IMR-90 (cell line): ENCODE data around the gene VAC14. TPM values are rescaled to one million over a fixed set of nuclear protein-coding genes. Genes with fewer than 3 reads are reported as not detected.

Experiments
- ATAC-seq: fragments of 200-7000 bp; cut with Tn5 transposase; 2 replicates; pipeline ENCODE4 v1.9.1; 2020; ENCODE audit warnings: low read depth, mild to moderate bottlenecking, moderate library complexity
- BruUV-seq: library from RNA; stranded (reverse); fragments of 400-500 nt; replicated peaks from 2 replicates; lab custom pipeline; 2021; lab: Mats Ljungman, UMichigan
- CTCF ChIA-PET: fragments of 300-600 bp; formaldehyde crosslinking; extraction: SDS; loops from one replicate; lab custom pipeline; 2021; ENCODE audit warnings: antibody characterized with exemption; lab: Yijun Ruan, JAX
- POLR2A ChIA-PET: fragments of 300-600 bp; sonication (Branson Sonifier 250); formaldehyde crosslinking; loops from one replicate; lab custom pipeline; 2022; ENCODE audit warnings: antibody characterized with exemption; ENCODE audit not compliant: unreplicated experiment; lab: Charles Lee
- DNase-seq: peaks from one replicate; pipeline ENCODE4 v3.0.0; 2013
- H2AFZ ChIP-seq: replicated peaks from 2 replicates; pipeline ENCODE3; 2013; ENCODE audit warnings: low read length, mild to moderate bottlenecking; ENCODE audit not compliant: poor library complexity
- H2AK5ac ChIP-seq: 2 replicates; pipeline ENCODE4 v1.6.1; 2013; ENCODE audit warnings: low read depth, low read length, inconsistent platforms
- H2AK9ac ChIP-seq: replicated peaks from 2 replicates; pipeline ENCODE3; 2013; ENCODE audit warnings: mild to moderate bottlenecking, low read depth, low read length, moderate library complexity; ENCODE audit not compliant: poor library complexity
- H2BK120ac ChIP-seq: 2 replicates; pipeline ENCODE4 v1.6.1; 2013; ENCODE audit warnings: low read depth, low read length, inconsistent platforms
- H2BK15ac ChIP-seq: 3 replicates; pipeline ENCODE4 v1.6.1; 2013; ENCODE audit warnings: low read depth, low read length, inconsistent platforms
- H2BK20ac ChIP-seq: 2 replicates; pipeline ENCODE4 v1.6.1; 2013; ENCODE audit warnings: low read depth, mild to moderate bottlenecking, inconsistent platforms, low read length, moderate library complexity
- H2BK5ac ChIP-seq: 2 replicates; pipeline ENCODE4 v1.6.1; 2013; ENCODE audit warnings: mild to moderate bottlenecking, low read depth, low read length, inconsistent platforms; ENCODE audit not compliant: poor library complexity, severe bottlenecking
- H3K14ac ChIP-seq: replicated peaks from 2 replicates; pipeline ENCODE4 v1.6.1; 2013; ENCODE audit warnings: low read depth, low read length, inconsistent platforms
- H3K18ac ChIP-seq: 2 replicates; pipeline ENCODE4 v1.6.1; 2013; ENCODE audit warnings: low read depth, low read length, control low read depth
- H3K23ac ChIP-seq: 2 replicates; pipeline ENCODE4 v1.6.1; 2013; ENCODE audit warnings: low read depth, low read length, inconsistent platforms
- H3K27ac ChIP-seq: 2 replicates; pipeline ENCODE4 v1.5.1; 2013; ENCODE audit warnings: mild to moderate bottlenecking, control low read depth, low read length; ENCODE audit not compliant: insufficient read depth
- H3K27me3 ChIP-seq: 2 replicates; pipeline ENCODE4 v1.6.1; 2013; ENCODE audit warnings: low read length; ENCODE audit not compliant: control insufficient read depth, insufficient read depth
- H3K36me3 ChIP-seq: 2 replicates; pipeline ENCODE4 v1.6.1; 2013; ENCODE audit warnings: low read length, mixed read lengths; ENCODE audit not compliant: control insufficient read depth, insufficient read depth
- H3K4ac ChIP-seq: 2 replicates; pipeline ENCODE4 v1.6.1; 2013; ENCODE audit warnings: low read depth, low read length, inconsistent platforms
- H3K4me1 ChIP-seq: 2 replicates; pipeline ENCODE4 v1.6.1; 2013; ENCODE audit warnings: low read length, mixed read lengths; ENCODE audit not compliant: control insufficient read depth, insufficient read depth
- H3K4me2 ChIP-seq: 2 replicates; pipeline ENCODE4 v1.6.1; 2013; ENCODE audit warnings: low read depth, mild to moderate bottlenecking, control low read depth, low read length, moderate library complexity
- H3K4me3 ChIP-seq: 2 replicates; pipeline ENCODE4 v1.5.1; 2013; ENCODE audit warnings: low read depth, mild to moderate bottlenecking, control low read depth, low read length, moderate library complexity; ENCODE audit not compliant: insufficient read depth
- H3K56ac ChIP-seq: 2 replicates; pipeline ENCODE4 v1.6.1; 2013; ENCODE audit warnings: low read length, inconsistent platforms; ENCODE audit not compliant: insufficient read depth; ENCODE audit errors: extremely low read depth
- H3K79me1 ChIP-seq, 2 experiments: 2 replicates each; pipeline ENCODE4 v1.6.1; 2013; ENCODE audit warnings: low read length in 2 of 2, inconsistent platforms in 1 of 2, low read depth in 1 of 2
- H3K9ac ChIP-seq: 2 replicates; pipeline ENCODE4 v1.6.1; 2013; ENCODE audit warnings: low read depth, low read length, control low read depth
- H3K9me1 ChIP-seq: 2 replicates; pipeline ENCODE4 v1.6.1; 2013; ENCODE audit warnings: low read length, inconsistent platforms; ENCODE audit not compliant: insufficient read depth
- H3K9me3 ChIP-seq: 2 replicates; pipeline ENCODE4 v1.6.1; 2013; ENCODE audit warnings: low read length; ENCODE audit not compliant: control insufficient read depth, insufficient read depth
- H4K20me1 ChIP-seq: 2 replicates; pipeline ENCODE4 v1.6.1; 2013; ENCODE audit warnings: low read length, inconsistent platforms; ENCODE audit not compliant: insufficient read depth
- H4K5ac ChIP-seq: 2 replicates; pipeline ENCODE4 v1.6.1; 2013; ENCODE audit warnings: mild to moderate bottlenecking, low read depth, low read length, control low read depth
- H4K8ac ChIP-seq, 2 experiments: 2 replicates each; pipeline ENCODE4 v1.6.1; 2013; ENCODE audit warnings: low read depth in 2 of 2, low read length in 2 of 2, control low read depth in 1 of 2, inconsistent platforms in 1 of 2
- H4K91ac ChIP-seq: 2 replicates; pipeline ENCODE4 v1.6.1; 2013; ENCODE audit warnings: low read depth, low read length, inconsistent platforms; ENCODE audit not compliant: insufficient read depth
- BHLHE40 ChIP-seq: fragments of 150-350 bp; IDR thresholded peaks from 2 replicates; pipeline ENCODE4 v1.6.1; 2016; ENCODE audit warnings: mild to moderate bottlenecking, low read depth, low read length
- CHD1 ChIP-seq: IDR thresholded peaks from 2 replicates; pipeline ENCODE4 v1.6.1; 2012; ENCODE audit warnings: low read depth, low read length, improper control_type of control experiment
- FOS ChIP-seq: fragments of 150-350 bp; IDR thresholded peaks from 2 replicates; pipeline ENCODE4 v1.6.1; 2016; ENCODE audit warnings: low read depth, low read length
- MAZ ChIP-seq: IDR thresholded peaks from 2 replicates; pipeline ENCODE4 v1.6.1; 2012; ENCODE audit warnings: low read depth, mild to moderate bottlenecking, low read length, improper control_type of control experiment, moderate library complexity, borderline replicate concordance
- MXI1 ChIP-seq: IDR thresholded peaks from 2 replicates; pipeline ENCODE4 v1.6.1; 2012; ENCODE audit warnings: low read depth, mild to moderate bottlenecking, low read length, moderate library complexity, borderline replicate concordance
- POLR2A ChIP-seq: IDR thresholded peaks from 2 replicates; pipeline ENCODE4 v1.6.1; 2012; ENCODE audit warnings: mild to moderate bottlenecking, low read depth, low read length
- RAD21 ChIP-seq: IDR thresholded peaks from 2 replicates; pipeline ENCODE4 v1.6.1; 2012; ENCODE audit warnings: low read length, improper control_type of control experiment
- RCOR1 ChIP-seq: IDR thresholded peaks from 2 replicates; pipeline ENCODE4 v1.6.1; 2012; ENCODE audit warnings: mild to moderate bottlenecking, low read length, improper control_type of control experiment; ENCODE audit not compliant: insufficient replicate concordance
- RFX5 ChIP-seq: IDR thresholded peaks from 2 replicates; pipeline ENCODE4 v1.8.0; 2012; ENCODE audit warnings: low read depth, mild to moderate bottlenecking, low read length, moderate library complexity
- WGBS, 2 experiments: methylation state at CpG; one replicate each; pipeline versions ENCODE4 v1.1.5 to v1.1.7; 2013; ENCODE audit warnings: missing lambda C conversion rate in 2 of 2; ENCODE audit not compliant: insufficient read length in 1 of 2; ENCODE audit errors: extremely low coverage in 2 of 2; 5-methylcytosine and 5-hydroxymethylcytosine counted together
- dilution Hi-C: fragments of 300-500 bp; cut with HindIII; formaldehyde crosslinking; loops from one replicate; pipeline ENCODE4 v1.14.3; 2018; ENCODE audit warnings: low sequenced_read_pairs; ENCODE audit not compliant: unreplicated experiment
- in situ Hi-C: fragments of 300-500 bp; cut with MboI; formaldehyde crosslinking; loops from 3 replicates; pipeline ENCODE4 v1.14.3; 2019; ENCODE audit warnings: low sequenced_read_pairs, inconsistent platforms, mixed read lengths
- intact Hi-C: fragments of 100-400 bp; cut with micrococcal nuclease; formaldehyde crosslinking; loops from 2 replicates; pipeline ENCODE4 v1.10.0; 2022
- polyA plus RNA-seq, 3 experiments: library from polyadenylated mRNA; depleted of rRNA; stranded (reverse); fragments of >200 nt; gene quantifications; 2 replicates each; pipeline ENCODE4 v1.2.3, GENCODE V29; 2012; ENCODE audit warnings: low replicate concordance in 1 of 3
- total RNA-seq: library from RNA; depleted of rRNA; stranded (reverse); fragments of >200 nt; gene quantifications from 2 replicates; pipeline ENCODE4 v1.2.3, GENCODE V29; 2012
- TF ChIP-seq, protein P1 (sequence below): conservative IDR thresholded peaks from 2 replicates; pipeline ENCODE4 v1.5.1; 2012; ENCODE audit warnings: mild to moderate bottlenecking, low read depth, low read length, improper control_type of control experiment
- TF ChIP-seq, protein P2 (sequence below): fragments of 150-350 bp; IDR thresholded peaks from 2 replicates; pipeline ENCODE4 v1.6.1; 2016; ENCODE audit warnings: low read depth, mild to moderate bottlenecking, low read length, moderate library complexity, borderline replicate concordance
- TF ChIP-seq, protein P3 (sequence below): fragments of 150-350 bp; IDR thresholded peaks from 2 replicates; pipeline ENCODE4 v1.6.1; 2017; ENCODE audit warnings: mild to moderate bottlenecking, antibody characterized with exemption, low read length, low read depth

Gene VAC14
- total and polyA plus RNA-seq, 2 of the 4 experiments (the other 2 are of a cell fraction), result 21.1 to 40.2 TPM

DNA sequence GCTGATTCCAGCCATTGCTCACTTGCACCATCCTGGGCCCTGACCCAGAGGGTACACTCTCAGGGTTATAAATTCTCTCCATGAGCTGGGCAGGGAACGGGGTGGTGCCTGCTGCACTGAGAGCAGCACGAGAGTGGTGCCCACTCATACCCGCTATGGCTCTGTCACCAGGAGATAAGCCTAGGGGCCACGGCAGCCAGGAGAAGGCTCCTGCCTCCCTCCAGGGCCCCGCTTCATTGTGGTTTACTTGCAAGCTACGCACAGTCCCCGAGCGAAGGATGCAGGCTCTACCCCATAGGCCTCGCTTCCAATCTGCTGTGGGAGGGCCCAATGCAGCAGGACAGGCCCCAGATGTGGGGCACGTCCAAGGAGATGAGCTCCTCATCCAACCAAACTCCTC is 48.5 kb downstream of the VAC14 start:
- dilution Hi-C loops (no loop called here), in situ Hi-C loops (no loop called here), intact Hi-C loops (no loop called here)
- Histone ChIP-seq H3K4me3 (no peak overlapping the region), H2BK5ac (no peak overlapping the region), H3K9me3 (no peaks in the 10 kb centered on the region), H2BK15ac (peak overlapping the region; percentile 87; the same call in 1 of the 3 replicates), H3K79me1 (peaks cover 10 to 50% of the 10 kb centered on the region in 2 experiments; a peak in 3 of 4 replicates), H3K14ac (no peak overlapping the region), H3K18ac (no peak overlapping the region), H3K9me1 (peaks cover 40% of the 10 kb centered on the region), H3K4me2 (no peak overlapping the region), H2BK20ac (peak overlapping the region; percentile 9; the same call in 1 of the 2 replicates), H3K27ac (no peak overlapping the region), H3K4ac (peak overlapping the region; percentile 71; the same call in 1 of the 2 replicates), H4K8ac (no peak overlapping the region), H2AK5ac (peak overlapping the region; percentile 81), H3K4me1 (peaks cover 35% of the 10 kb centered on the region), H3K56ac (no peak overlapping the region), H3K36me3 (peaks cover 1% of the 10 kb centered on the region), H3K23ac (no peak overlapping the region), H2AK9ac (no peak overlapping the region), H4K5ac (no peak overlapping the region), H4K20me1 (no peaks in the 10 kb centered on the region), H3K27me3 (no peaks in the 10 kb centered on the region), H4K91ac (peak overlapping the region; percentile 92; the same call in 1 of the 2 replicates), H3K9ac (no peak overlapping the region), H2AFZ (no peak overlapping the region), H2BK120ac (peak overlapping the region; percentile 87; the same call in 1 of the 2 replicates)
- CTCF ChIA-PET, result interaction anchor here (1.6 kb wide), 1 partner anchor 8 kb away, joined by 3 read pairs; no protein-coding TSS in a partner anchor
- POLR2A ChIA-PET, result no interaction called here
- 94% methylated on average over 5 of the region's 10 CpGs; no CpG with 5 or more reads in 1 of the 2 experiments for WGBS, 2 experiments
- ATAC-seq (no peak), DNase-seq (no peak)
- no TSS peak for BruUV-seq
- TF ChIP-seq, protein P1, sequence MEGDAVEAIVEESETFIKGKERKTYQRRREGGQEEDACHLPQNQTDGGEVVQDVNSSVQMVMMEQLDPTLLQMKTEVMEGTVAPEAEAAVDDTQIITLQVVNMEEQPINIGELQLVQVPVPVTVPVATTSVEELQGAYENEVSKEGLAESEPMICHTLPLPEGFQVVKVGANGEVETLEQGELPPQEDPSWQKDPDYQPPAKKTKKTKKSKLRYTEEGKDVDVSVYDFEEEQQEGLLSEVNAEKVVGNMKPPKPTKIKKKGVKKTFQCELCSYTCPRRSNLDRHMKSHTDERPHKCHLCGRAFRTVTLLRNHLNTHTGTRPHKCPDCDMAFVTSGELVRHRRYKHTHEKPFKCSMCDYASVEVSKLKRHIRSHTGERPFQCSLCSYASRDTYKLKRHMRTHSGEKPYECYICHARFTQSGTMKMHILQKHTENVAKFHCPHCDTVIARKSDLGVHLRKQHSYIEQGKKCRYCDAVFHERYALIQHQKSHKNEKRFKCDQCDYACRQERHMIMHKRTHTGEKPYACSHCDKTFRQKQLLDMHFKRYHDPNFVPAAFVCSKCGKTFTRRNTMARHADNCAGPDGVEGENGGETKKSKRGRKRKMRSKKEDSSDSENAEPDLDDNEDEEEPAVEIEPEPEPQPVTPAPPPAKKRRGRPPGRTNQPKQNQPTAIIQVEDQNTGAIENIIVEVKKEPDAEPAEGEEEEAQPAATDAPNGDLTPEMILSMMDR, result no peak
- TF ChIP-seq FOS (no peak), RCOR1 (no peak), POLR2A (no peak), CHD1 (no peak), RAD21 (no peak), MXI1 (no peak), BHLHE40 (no peak), RFX5 (no peak), MAZ (no peak)
- TF ChIP-seq, protein P2, sequence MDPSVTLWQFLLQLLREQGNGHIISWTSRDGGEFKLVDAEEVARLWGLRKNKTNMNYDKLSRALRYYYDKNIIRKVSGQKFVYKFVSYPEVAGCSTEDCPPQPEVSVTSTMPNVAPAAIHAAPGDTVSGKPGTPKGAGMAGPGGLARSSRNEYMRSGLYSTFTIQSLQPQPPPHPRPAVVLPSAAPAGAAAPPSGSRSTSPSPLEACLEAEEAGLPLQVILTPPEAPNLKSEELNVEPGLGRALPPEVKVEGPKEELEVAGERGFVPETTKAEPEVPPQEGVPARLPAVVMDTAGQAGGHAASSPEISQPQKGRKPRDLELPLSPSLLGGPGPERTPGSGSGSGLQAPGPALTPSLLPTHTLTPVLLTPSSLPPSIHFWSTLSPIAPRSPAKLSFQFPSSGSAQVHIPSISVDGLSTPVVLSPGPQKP, result no peak
- TF ChIP-seq, protein P3, sequence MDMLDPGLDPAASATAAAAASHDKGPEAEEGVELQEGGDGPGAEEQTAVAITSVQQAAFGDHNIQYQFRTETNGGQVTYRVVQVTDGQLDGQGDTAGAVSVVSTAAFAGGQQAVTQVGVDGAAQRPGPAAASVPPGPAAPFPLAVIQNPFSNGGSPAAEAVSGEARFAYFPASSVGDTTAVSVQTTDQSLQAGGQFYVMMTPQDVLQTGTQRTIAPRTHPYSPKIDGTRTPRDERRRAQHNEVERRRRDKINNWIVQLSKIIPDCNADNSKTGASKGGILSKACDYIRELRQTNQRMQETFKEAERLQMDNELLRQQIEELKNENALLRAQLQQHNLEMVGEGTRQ, result no peak
